ENCODE results near the gene SLC16A5. TPM values are rescaled to one million over a fixed set of nuclear protein-coding genes. Genes with fewer than 3 reads are reported as not detected.

Gene SLC16A5
- total RNA-seq, 4 donors from 2014 or later, result 4.0 to 6.9 (median 5.2) TPM

GRCh38 chr17:75090871-75091854, 3.4 kb downstream of the SLC16A5 start:
- peaks cover 0 to 53% (median 16%) of the 10 kb centered on the region in 3 donors for H3K4me1 ChIP-seq
- WGBS, 2 donors (ENCODE audit: low coverage in 1 of 2), result 33 to 63% methylated on average over 5 to 6 of the region's 19 CpGs
- no peak for ATAC-seq

GRCh38 chr17:75091855-75092327, 4.1 kb downstream of the SLC16A5 start:
- H3K27me3 ChIP-seq, result peaks cover 12% of the 10 kb centered on the region
- peak overlapping the region in 1 of 4 donors; percentile 51 for H3K27ac ChIP-seq
- WGBS, 2 donors (ENCODE audit: low coverage in 1 of 2), result 81 to 91% methylated on average over 9 to 10 of the region's 10 CpGs
- H3K9me3 ChIP-seq, result no peaks in the 10 kb centered on the region
- no peak overlapping the region for H3K4me3 ChIP-seq
- TF ChIP-seq EP300 (IDR thresholded peaks at IDR 0.05) (no peak), POLR2A (IDR thresholded peaks at IDR 0.05) (no peak), POLR2AphosphoS5 (IDR thresholded peaks at IDR 0.05) (no peak), CTCF (IDR thresholded peaks at IDR 0.05) (no peak)
- H3K36me3 ChIP-seq, result no peaks in the 10 kb centered on the region
- peaks cover 0 to 57% (median 16%) of the 10 kb centered on the region in 3 donors for H3K4me1 ChIP-seq
- no peak for ATAC-seq

More at GRCh38 chr17:75090871-75091854, 3.4 kb downstream of the SLC16A5 start:
- H3K9me3 ChIP-seq, result no peaks in the 10 kb centered on the region
- TF ChIP-seq EP300 (IDR thresholded peaks at IDR 0.05) (no peak), CTCF (IDR thresholded peaks at IDR 0.05) (no peak), POLR2A (IDR thresholded peaks at IDR 0.05) (no peak), POLR2AphosphoS5 (IDR thresholded peaks at IDR 0.05) (no peak)
- H3K27me3 ChIP-seq, result peaks cover 12% of the 10 kb centered on the region
- H3K27ac ChIP-seq, result peak overlapping the region in 3 of 4 donors; percentile 5 to 51 (median 14)
- no peaks in the 10 kb centered on the region for H3K36me3 ChIP-seq
- H3K4me3 ChIP-seq, result no peak overlapping the region

GRCh38 chr17:75093548-75094158, 5.9 kb downstream of the SLC16A5 start:
- no peak for ATAC-seq
- H3K27ac ChIP-seq, result peak overlapping the region in 1 of 4 donors; percentile 19
- WGBS, 2 donors (ENCODE audit: low coverage in 1 of 2), result 83% methylated on average over 2 of the region's 18 CpGs; no CpG with 5 or more reads in 1 of the 2 donors
- no peak for TF ChIP-seq POLR2AphosphoS5 (IDR thresholded peaks at IDR 0.05)
- TF ChIP-seq CTCF (IDR thresholded peaks at IDR 0.05), result no peak
- no peak for TF ChIP-seq POLR2A (IDR thresholded peaks at IDR 0.05)
- TF ChIP-seq EP300 (IDR thresholded peaks at IDR 0.05), result no peak
- no peaks in the 10 kb centered on the region for H3K27me3 ChIP-seq
- peaks cover 0 to 6% of the 10 kb centered on the region in 2 donors for H3K36me3 ChIP-seq
- H3K4me1 ChIP-seq, result peaks cover 0 to 41% (median 13%) of the 10 kb centered on the region in 3 donors
- H3K9me3 ChIP-seq, result no peaks in the 10 kb centered on the region
- H3K4me3 ChIP-seq, result no peak overlapping the region

GRCh38 chr17:75094871-75095399, 7.2 kb downstream of the SLC16A5 start:
- H3K4me1 ChIP-seq, result peaks cover 0 to 35% (median 8%) of the 10 kb centered on the region in 3 donors
- no peak overlapping the region for H3K4me3 ChIP-seq
- H3K27me3 ChIP-seq, result no peaks in the 10 kb centered on the region
- no peak for ATAC-seq
- no peaks in the 10 kb centered on the region for H3K9me3 ChIP-seq
- no peak for TF ChIP-seq EP300 (IDR thresholded peaks at IDR 0.05)
- TF ChIP-seq CTCF (IDR thresholded peaks at IDR 0.05), result no peak
- no peak for TF ChIP-seq POLR2A (IDR thresholded peaks at IDR 0.05)
- TF ChIP-seq POLR2AphosphoS5 (IDR thresholded peaks at IDR 0.05), result no peak
- peaks cover 0 to 15% of the 10 kb centered on the region in 2 donors for H3K36me3 ChIP-seq
- H3K27ac ChIP-seq, result no peak overlapping the region
- WGBS, 2 donors (ENCODE audit: low coverage in 1 of 2), result 46 to 93% methylated on average over 3 to 4 of the region's 16 CpGs

Measured in gastroesophageal sphincter (tissue), 4 donors.